ENCODE results near the gene MAX.
A peak's percentile ranks its signal among the peaks of the same experiment; 100 is the strongest.
"Not testable (repeated sequence)": the region's sequence is repeated elsewhere in the genome, so short reads cannot be mapped to it uniquely, and the experiment has no call there.

MAX gene

GRCh38 chr14:65103150-65103760 lies 938 bp upstream of the MAX start:
- peak; percentile 17 for DNase-seq

GRCh38 chr14:65101631-65102440 lies 481 bp downstream of the MAX start:
- DNase-seq = peak; percentile 63

GRCh38 chr14:65100922-65101541 lies 1.3 kb downstream of the MAX start:
- DNase-seq = peak; percentile 47

GRCh38 chr14:65098586-65098985 lies 3.7 kb downstream of the MAX start:
- peak; percentile 64 for DNase-seq

- no peak for DNase-seq
These were observed 5.8 kb downstream of the MAX start for GRCh38 chr14:65096323-65097089.

GRCh38 chr14:65095633-65096205 lies 6.6 kb downstream of the MAX start:
- no peak for DNase-seq

GRCh38 chr14:65092349-65092748 lies 10.0 kb downstream of the MAX start:
- DNase-seq = no peak

- not testable (repeated sequence) for DNase-seq
These were observed 14.5 kb downstream of the MAX start for GRCh38 chr14:65087835-65088234.

GRCh38 chr14:65086686-65087085 lies 15.6 kb downstream of the MAX start:
- DNase-seq = not testable (repeated sequence)

- no peak for DNase-seq
These were observed 17.5 kb downstream of the MAX start for GRCh38 chr14:65084554-65085505.

- DNase-seq = no peak
These were observed 19.4 kb downstream of the MAX start for GRCh38 chr14:65082930-65083329.

GRCh38 chr14:65080960-65081747 lies 21.2 kb downstream of the MAX start:
- DNase-seq = no peak

GRCh38 chr14:65079768-65080167 lies 22.5 kb downstream of the MAX start:
- no peak for DNase-seq

- no peak for DNase-seq
These were observed 23.1 kb downstream of the MAX start for GRCh38 chr14:65079201-65079600.

GRCh38 chr14:65077318-65077717 lies 25.0 kb downstream of the MAX start:
- DNase-seq = no peak

- no peak for DNase-seq
These were observed 26.5 kb downstream of the MAX start for GRCh38 chr14:65075628-65076325.

GRCh38 chr14:65074449-65075150 lies 27.7 kb downstream of the MAX start:
- DNase-seq = no peak

GRCh38 chr14:65073605-65074201 lies 28.6 kb downstream of the MAX start:
- DNase-seq = no peak

GRCh38 chr14:65072937-65073336 lies 29.4 kb downstream of the MAX start:
- no peak for DNase-seq
